ENCODE data around the gene SERP2.

SERP2 gene

GRCh38 chr13:44413095-44413494, 39.5 kb downstream of the SERP2 start:
- no peak for DNase-seq

- no peak for DNase-seq
These were observed 41.1 kb downstream of the SERP2 start for GRCh38 chr13:44414716-44415115.

GRCh38 chr13:44415815-44416214, 42.2 kb downstream of the SERP2 start:
- no peak for DNase-seq

DNA sequence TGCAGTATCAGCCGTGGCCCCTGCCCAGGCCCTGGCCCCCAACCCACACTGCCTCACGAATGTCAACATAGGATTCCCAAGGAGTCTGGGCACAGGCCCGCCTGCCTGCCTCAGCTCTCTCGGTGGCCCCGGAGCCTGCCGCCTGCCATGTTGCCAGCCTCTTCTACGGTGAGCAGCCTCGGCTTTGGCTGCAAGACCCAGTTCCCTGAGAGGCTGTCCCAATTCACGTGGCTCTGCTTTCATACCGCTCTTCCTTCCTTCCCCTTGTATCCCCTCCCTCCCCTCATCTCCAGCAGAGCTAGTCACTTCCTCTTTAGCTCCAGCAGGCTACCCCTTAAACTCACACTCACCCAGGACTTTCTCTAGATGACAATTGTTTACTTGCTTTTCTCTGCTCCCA, 42.7 kb downstream of the SERP2 start:
- DNase-seq: no peak

- no peak for DNase-seq
These were observed 43.1 kb downstream of the SERP2 start for GRCh38 chr13:44416744-44417143.

- no peak for DNase-seq
These were observed 43.8 kb downstream of the SERP2 start for GRCh38 chr13:44417446-44417845.

DNA sequence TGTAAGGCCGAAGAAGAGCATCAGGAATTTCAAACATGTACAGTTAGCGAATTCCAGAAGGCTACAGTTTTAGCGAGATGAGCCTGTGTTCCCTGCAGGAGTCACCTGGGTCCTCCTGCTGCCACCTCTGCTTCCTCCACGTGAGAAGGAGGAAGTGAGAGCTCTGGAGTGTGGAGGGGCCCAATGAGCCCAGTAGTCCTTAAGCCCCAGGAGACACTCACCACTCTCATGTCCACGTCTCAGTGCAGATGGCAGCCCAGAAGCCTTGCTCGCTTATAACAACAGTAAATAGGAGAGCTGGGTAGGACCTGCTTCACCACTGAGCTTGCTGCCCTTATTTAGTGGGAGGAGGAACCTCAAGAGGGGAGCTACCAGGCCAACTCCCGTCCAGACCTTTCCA, 44.3 kb downstream of the SERP2 start:
- DNase-seq: no peak

DNA sequence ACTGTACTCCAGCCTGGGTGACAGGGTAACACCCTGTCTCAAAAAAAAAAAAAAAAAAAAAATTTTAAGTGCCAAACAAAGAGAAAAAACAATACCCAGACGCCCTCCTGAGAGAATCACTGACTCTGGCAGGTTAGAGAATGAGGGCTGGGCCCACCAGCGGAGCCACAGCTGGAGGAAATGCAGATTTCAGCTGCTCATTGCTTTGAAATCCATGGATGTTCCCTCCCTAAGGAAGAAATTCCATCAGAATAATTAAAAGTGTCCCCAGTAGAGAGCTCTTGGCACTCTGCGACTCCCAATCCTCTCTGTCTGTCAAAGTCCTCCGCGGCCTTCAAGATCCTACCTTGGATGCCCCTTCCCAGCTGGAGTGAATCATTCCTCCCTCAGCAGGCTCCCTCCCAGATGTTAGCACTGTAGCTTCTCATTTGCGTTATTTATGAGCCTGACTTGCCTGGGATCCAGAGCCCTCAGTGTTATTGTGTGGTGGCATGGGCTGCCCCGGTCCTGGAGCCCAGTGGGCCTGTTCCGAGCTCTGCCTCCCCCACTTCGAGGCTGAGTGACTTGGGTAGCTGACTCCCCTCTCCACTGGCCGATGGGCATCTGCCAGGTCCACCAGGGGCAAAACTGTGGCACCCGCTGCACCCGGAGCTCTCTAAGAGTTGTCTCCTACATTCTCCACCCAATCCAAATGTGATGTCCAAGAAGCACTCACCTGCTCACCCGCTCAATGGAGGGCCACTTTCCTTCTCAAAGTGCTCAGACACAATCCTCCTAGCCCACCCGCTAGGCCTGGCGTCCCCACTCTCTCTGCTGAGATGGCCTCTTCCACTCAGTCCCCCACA, 47.0 kb downstream of the SERP2 start:
- DNase-seq: no peak

DNA sequence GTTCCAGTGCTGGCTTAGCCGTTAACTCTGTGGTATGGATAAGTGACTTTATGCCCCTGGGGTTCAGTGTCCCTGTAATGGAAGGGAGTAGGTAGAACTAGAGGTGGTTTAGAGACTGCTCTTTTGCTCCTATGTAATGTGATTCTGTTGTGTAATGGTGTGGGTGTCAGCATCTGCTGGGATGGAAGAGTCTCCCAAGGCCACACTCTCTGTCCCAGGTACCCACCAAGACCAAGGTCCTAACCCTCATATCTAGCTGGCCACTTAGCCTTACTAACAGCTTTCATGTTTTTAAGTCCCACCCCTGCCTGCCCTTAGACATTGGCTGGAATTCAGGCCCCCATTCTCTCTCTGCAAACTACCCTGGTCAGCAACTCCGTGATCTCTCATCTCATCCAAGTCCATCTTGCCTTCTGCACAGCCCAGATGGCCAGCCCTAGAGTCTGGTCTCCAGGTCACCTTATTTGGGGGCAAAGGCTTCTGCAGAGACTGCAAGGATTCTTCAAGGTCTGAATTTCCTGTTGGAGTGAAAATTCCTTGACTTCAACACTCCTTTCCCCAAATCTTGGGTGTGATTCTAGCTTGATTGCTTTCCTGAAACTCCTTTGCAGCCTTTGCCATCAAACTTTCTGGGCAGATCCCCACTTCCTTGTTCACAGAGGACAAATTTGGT, 48.4 kb downstream of the SERP2 start:
- no peak for DNase-seq

GRCh38 chr13:44422755-44423643, 49.4 kb downstream of the SERP2 start:
- DNase-seq: no peak

DNA sequence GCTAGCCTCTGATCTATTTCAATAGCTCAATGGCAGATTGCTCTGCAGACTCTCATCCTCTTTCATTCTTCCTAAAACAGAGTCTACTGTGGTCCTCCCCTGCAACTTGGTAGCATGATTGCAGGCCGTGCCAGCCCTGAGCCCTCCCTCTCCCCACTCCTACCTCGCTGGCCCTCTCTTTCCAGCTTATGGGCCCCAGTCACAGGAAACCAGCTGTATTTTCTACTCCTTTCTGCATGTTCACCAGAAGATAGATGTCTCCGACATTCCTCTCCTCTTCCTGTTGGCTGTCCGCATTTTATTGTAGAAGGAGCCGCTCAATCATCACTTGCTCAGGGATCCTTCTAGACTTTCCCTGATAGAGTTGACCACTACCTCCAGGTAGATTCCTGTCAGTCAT, 50.2 kb downstream of the SERP2 start:
- no peak for DNase-seq

DNA sequence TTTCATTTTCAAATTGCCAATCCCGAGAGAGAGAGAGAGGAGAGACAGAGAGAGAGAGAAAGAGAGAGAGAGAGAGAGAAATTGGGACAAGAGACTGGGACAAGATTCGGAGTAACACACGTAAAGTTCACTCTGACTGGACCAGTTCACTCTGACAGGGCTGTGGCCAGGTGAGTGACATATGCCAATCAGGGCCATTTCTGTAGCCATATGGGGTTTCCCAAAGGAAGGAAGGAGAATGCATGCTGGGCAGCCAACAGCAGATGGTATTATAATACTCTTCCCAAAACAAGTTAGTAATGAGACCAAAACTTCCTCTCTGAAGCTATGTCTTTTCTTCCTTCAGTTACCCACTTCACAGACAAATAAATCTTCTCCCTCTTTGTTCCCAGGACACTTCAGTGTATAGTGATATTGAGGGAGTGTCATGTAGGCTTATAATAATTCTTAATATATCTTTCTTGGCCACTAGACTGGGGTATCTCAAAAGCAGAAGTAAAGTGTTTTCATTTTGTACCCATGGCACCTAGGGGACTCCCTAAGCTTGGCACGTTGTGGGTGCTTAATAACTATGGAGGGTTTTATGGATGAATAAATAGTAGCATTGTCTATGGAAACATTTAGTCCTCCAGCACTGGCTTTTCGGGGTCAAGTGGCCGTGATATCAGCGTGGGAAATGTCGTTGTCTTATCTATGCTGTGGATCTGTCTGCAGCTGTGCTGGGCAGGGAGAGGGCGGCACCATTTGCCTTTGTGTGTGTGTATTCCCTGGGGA, 51.6 kb downstream of the SERP2 start:
- peak; percentile 72 for DNase-seq

GRCh38 chr13:44425815-44426078, 52.1 kb downstream of the SERP2 start:
- no peak for DNase-seq

- no peak for DNase-seq
These were observed 52.8 kb downstream of the SERP2 start for GRCh38 chr13:44426461-44426860.

GRCh38 chr13:44429311-44429710, 55.7 kb downstream of the SERP2 start:
- no peak for DNase-seq

DNA sequence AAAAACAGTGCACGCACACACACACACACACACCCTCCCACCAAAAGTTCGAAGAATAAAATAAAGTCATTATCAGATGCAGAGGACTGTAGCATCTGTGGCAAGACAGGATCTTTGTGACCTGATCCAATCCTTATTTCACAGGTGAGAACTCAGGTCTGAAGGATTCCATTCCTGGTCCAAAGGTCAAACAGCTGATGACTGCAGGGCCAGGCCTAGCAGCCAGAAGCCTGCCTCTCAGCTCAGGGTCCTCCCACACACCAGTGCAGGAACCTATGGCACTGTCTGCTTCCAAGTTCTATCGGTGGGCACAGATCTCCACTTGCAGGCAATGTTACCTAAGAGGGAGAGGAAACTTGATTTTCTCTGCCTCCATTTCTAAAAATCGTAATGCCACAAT, 57.5 kb downstream of the SERP2 start:
- peak; percentile 31 for DNase-seq

DNA sequence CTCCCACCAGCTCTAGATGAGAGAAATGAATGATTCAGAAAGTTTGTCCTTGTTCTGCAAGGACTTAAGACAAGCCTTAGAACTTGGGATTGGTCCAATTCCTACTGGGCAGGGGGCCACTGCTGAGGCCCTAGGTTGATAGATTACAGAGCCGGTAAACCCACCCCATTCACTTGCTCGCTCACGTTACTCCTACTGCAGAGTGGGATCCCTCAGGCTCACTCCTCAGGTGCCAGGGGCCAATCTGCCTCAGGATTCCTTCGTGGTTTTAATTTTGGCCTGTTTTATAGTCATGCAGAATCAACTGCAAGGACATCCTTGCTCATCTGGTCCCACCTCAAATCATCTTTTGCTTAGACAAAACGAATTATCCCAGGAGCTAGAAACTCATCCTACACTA, 59.0 kb downstream of the SERP2 start:
- no peak for DNase-seq

DNA sequence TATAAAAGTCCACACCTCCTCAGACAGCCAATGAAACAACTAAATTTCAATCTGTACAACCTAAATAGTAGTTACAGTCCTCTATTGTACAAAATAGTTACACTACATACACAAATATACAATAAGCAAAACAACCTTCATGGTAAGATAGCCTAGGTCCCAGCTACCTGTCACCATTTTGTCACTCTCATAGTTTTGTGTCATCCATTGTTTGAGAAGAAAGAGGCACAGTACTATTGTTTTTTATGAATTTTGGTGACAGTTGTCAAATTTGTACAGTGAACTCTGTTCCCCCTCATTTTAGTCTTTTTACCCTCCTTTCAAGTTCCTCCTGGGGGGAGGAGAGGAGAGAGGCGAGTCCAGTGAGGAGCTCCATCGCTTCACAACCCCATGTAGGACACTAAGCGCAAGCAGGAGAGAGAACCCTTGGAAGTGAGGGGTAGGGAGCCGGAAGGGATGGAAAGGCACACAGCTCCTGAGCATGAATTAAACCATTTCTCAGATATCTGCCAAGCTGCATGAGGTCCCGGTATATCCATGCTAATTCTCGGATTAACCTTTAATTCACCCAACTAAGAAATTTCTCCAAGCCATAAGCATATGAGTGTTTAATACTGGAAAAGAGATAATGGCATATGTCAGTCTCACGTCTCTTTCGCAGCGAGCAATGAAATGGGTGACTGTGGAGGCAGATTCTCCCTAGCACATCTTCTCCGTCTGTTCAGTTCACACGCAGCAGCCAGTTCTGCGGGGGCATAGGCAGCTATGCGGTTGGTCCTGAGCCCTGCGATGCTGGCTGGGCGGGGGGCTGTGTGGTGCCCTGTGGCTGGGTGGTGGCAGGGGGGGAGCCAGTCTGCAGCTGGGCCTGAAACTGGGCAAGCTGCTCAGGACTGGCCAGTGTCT, 60.5 kb downstream of the SERP2 start:
- DNase-seq: no peak

DNA sequence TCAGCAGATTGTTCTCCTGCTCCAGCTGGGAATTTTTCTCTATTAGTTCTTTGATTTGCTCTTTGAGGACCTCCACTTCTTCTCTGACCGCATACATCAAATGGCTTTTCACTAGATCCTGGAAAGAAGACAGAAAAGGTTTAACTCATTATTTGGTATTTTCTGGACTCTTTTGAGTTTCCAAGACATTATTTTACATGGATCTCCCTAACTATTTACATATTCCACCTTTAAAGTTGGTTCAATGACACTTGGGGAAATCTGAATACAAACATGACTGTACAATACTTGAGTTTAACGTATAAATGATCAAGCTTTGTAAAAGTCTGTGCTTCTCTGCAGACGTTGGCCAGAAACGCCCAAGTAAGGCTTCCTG, 61.1 kb downstream of the SERP2 start:
- no peak for DNase-seq

- DNase-seq: peak; percentile 99
These were observed 61.7 kb downstream of the SERP2 start for GRCh38 chr13:44435142-44435918.

GRCh38 chr13:44435919-44436510, 62.4 kb downstream of the SERP2 start:
- DNase-seq: no peak

Data from NCI-H526 treated with DMSO at 0.1 percent for 48 hours (cell line).